PC-9 (cell line): ENCODE results near the gene MICU2.

Experiments used
- CTCF ChIP-seq: fragments of 200-600 bp; sonication (generic); conservative IDR thresholded peaks from 2 replicates; pipeline ENCODE4 v1.6.1; 2017; ENCODE audit warnings: mixed run types, antibody characterized with exemption, mild to moderate bottlenecking, moderate library complexity
- EZH2 ChIP-seq: fragments of 200-600 bp; sonication (generic); IDR thresholded peaks from 2 replicates; pipeline ENCODE4 v1.8.0; 2017; ENCODE audit warnings: antibody characterized with exemption, low read depth

- no peak for TF ChIP-seq CTCF
- TF ChIP-seq EZH2: no peak
Observed at GRCh38 chr13:21603531-21604448, at the start of gene MICU2.
